HG02798 (cell line): Measurements from ENCODE around the gene ANKRD23.
A peak's percentile ranks its signal among the peaks of the same experiment; 100 is the strongest.

Experiments used
- ATAC-seq: cut with Tn5 transposase; IDR thresholded peaks from one replicate; pipeline ENCODE4 v1.9.1; 2021; ENCODE audit warnings: mild to moderate bottlenecking; ENCODE audit not compliant: unreplicated experiment, poor library complexity

ANKRD23 gene

DNA sequence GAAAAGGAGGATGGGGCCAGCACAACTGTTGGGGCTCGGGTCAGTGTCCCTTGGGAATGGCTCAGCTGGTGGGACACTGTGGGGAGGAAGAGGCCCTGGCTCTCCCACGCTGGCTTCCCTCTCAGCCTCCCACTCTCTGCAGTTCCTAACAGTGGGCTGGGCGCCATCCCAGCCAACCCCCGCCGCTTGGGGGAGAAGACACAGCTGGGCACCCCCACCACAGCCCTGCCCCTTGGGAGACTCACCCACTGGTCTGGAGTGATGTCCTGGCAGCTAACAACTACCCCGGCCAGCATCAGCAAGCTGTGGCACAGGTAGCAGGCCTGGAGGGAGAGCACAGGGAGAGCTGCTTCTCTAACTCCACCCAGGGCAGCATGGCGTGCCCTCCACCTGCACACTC is 34.4 kb upstream of the ANKRD23 start:
- no peak for ATAC-seq

GRCh38 chr2:96877631-96878092 is 33.8 kb upstream of the ANKRD23 start:
- no peak for ATAC-seq

- no peak for ATAC-seq
These were observed 33.2 kb upstream of the ANKRD23 start for GRCh38 chr2:96877042-96877451.

DNA sequence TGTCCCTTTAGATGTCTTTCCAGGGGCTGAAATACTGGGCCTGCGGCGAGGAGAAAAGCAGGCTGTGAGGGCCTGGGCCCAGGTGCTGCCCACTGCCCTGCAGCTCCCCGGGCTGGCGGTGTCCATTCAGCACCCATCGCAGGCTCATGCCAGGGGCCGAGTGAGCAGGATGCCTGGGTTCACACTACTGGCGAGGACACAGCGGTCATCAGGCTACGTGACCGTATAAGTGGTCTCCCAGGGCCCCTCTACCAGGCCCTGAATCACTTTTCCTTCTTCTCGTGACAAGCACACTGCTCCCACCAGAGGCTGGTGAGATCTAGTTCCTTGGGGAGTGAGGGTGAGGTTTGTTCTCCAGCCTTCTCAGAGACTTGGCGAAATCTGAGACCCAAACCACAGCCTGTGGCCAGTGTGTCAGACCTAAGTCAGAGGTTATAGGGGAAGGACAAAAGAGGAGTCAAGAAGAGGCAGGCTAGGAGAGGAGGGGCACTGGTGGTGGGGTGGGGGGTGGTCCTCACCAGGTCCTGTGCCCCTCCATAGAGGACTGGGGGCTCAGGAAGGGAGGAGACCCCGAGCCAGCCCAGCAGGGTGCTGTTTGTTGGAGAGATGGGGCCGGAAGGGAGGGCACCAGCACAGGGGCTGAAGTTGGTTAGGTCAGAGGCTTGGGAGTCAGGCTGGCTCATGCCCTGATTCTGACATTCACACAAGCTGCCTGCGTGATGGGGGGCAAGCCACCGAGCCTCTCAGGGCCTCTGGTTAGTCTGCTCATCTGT is 32.6 kb upstream of the ANKRD23 start:
- ATAC-seq, result no peak

DNA sequence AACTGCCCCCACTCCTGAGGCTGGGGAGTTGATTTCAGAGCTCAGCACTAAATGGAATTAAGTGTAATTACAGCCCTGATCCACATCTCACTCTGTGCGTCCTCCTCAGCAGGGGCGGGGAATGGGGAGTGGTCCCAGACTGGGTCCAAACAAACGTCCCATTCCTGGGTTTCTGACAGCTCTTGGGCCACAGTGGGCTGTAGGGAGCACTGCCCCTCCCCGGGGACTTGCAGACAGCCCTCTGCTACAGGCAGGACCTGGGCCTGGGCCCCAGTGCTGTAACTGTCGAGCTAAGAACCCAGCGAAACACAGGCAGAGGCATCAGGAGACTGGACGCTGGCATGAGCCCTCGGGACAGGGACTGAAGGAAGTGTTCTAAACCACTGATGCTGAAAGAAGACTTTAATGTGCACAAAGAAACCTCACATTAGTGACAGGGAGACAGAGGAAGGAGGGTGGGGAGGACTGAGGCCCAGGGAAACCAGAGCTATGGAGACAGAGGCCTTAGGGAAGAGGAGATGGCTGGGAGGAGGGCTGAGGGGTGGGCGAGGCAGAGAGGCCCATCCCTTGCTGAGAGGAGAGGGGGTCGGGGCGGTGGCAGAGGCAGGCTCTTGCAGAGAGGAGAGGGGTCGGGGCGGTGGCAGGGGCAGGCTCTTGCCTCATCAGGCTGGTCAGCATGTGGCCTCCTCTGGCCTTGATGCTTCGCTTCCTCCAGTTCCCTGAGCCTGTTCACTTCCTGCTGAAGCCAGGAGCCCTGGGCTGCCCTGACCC is 31.9 kb upstream of the ANKRD23 start:
- no peak for ATAC-seq

DNA sequence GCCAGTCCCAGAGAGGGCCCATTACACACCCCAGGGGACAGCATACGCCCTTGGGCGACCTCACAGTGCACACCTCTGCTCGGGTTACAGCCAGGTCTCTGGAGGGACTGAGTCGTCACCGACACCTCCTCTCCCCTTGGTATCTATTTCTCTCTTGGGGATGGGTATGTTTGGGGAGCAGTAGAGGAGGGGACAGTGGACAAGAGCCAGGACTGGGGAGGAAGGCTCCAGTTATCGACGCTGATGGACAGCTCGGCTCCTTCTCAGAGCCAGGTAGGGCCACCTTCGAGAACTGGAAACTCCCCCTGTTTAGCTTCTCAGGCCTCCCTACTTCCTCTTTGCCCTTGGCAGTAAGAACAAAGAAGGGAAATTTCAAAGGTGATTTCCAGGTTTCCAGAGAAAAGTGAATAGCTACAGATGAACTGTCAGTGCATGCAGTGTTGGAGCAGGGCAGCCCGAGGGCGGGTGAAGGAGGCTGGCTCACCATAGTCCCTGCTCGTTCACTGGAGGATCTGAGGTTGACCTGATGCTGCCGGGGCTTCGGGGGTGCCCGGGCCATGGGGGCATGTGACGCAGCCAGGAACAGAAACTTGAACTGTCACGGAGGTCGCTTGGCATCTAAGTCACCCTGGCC is 30.5 kb upstream of the ANKRD23 start:
- ATAC-seq, result peak; percentile 47

DNA sequence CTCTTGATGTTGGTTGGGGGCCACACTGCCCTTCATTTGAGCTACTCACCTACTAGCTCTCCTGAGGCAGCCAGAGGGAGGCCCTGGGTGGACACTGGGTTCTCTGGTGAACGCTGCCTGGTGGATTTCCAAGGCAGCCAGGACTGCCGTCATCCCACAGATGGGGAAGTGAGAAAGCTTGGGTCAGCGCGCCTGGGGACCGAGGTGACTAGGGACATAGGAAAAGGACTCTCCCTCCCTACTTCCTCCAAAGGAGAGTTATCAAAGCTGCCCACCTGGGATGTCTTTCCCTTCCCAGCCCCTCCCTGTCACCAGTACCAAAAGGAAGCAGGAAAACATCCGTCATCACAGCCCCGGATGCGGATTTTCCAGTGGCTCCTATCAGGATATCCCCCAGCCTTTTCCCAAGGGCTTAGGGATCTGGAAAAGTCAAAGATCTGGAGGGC is 29.9 kb upstream of the ANKRD23 start:
- no peak for ATAC-seq

- no peak for ATAC-seq
These were observed 28.9 kb upstream of the ANKRD23 start for GRCh38 chr2:96872591-96873349.

DNA sequence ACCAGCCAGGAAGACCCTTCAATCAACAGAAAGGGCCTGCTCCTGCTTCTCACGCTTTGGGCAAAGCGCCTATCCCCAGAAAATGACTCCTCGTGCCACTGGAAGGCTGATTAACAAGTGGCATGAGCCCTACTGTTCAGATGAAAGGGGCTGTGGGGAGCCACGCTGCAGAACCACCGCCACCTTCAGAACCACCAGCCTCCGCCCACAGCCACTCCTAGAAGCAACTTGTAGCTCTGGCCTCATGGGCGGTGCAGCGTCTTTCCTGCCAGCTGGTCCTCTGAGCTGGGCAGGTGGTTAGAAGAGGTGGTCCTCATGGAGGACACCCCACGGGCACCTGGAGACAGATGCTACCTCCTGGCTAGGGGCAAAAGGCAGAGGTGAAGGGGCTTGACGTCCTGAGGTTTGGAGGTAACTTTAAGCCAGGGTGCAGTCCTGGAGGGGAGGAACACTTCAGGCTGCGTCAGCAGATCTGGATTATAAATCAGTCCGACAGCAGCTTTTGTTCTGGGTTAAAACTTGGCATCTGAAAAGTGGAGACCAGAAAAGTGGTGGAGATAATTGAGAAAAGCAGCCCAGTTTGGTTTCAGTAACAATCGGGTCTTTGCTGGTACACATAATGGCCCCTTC is 26.9 kb upstream of the ANKRD23 start:
- no peak for ATAC-seq

- peak; percentile 21 for ATAC-seq
These were observed 26.2 kb upstream of the ANKRD23 start, which contains the start of gene SEMA4C for GRCh38 chr2:96869822-96870625. Gene SEMA4C (minus strand): TSS chr2:96870080. CDS start chr2:96867886, 2,194 bp downstream.

DNA sequence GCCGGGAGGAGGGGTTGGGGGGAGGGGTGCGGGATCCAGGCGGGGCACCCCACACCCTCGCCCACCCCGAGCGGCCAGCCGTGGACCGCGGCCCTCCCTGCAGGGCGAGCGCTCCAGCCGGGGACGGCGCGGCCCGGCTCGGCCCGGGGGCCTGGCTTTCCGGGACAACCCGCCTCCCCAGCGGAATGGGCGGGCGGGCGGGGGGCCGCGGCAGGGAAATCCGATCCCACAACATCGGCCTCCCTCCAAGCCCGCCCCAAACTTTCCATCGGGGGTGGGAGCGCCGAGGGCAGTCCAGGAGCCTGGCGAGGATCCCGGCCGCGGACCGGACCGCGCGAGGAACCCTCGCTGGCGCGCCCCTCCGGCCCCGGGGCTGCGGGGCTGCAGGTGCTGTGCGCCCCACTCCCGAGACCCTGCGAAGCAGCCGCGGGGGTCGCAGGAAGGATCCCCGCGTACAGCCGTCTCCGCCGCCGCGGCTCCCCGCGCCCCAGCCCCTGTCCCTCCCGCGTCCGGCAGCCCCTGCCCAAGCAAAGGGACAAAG is 25.5 kb upstream of the ANKRD23 start:
- peak; percentile 7 for ATAC-seq

- peak; percentile 51 for ATAC-seq
These were observed 24.9 kb upstream of the ANKRD23 start for GRCh38 chr2:96868555-96869280.

DNA sequence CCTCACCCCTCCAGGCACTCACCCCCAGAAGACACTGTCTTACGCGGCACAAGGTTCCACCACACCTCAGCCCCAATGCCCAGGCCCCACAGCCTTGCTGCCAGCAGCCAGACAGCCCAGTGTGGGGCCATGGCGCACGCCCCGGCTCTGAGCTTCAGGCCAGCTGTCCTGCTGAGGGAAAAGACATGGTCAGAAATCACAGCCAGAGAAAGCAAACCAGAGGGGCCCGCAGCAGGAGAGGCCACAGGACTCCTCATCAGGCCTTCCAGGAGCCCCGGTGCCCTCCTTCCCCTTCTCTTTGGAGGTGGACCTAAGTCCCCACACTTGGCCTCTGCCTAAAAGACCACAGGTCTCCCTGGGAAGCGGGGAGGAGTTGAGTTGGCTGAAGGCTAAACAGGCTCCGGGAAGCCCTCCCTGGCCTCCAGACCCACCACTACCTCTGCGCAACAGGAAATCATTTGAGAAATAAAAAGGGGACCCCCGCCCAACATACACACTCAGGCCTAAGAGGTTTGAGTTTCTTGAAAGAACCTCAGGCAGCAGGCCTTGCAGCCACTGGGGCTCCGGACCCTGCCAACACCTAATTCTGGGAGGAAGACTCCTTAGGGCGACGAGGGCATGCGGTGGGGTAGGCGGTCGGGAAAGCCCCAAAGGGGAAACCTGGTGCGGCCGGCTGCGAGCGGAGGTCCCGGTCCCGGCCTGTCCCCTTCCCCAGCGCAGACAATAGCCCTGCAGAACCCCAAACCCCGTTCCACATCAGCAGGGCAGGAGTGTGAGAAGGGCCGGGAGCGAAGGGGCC is 24.1 kb upstream of the ANKRD23 start:
- ATAC-seq, result peak; percentile 18

- ATAC-seq, result no peak
These were observed 23.4 kb upstream of the ANKRD23 start for GRCh38 chr2:96866986-96867755.

DNA sequence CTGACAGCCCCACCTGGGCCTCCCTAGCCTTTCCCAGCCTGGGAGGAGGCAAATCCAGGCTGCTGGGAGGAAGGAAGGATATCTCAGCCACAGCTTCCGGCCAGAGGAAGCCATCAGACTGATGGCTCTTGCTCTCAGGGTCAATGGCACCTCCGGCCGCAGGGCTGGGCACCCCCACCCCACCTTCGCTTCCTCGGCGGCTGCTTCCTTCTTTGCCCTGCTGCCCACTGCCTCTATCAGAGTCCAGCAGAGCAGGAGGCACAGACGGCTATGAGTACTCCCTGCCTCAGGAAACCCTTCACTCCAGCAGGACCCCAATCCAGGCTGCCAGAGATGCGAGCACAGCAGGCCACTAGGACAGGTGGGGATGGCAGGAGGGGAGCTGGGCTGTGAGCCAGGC is 22.8 kb upstream of the ANKRD23 start:
- no peak for ATAC-seq

DNA sequence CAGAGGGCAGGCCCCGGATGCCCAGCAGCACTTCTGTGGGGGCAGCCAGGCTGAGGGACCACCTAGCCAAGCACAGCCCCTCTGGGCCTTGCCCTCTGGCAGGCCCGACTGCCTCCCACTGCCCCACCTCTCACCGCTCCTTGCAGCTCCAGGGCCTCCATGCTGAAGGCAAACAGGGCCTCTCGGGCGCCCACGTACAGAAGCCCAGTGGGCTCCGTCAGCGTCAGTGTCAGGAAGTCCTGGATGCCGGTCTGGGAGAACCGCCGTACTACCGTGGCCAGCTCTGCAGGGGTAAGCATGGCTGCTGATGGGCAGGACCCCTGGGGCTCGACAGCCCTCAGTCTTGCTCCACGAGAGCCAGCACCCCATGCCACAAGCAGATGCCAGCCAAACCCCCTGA is 22.3 kb upstream of the ANKRD23 start:
- no peak for ATAC-seq

GRCh38 chr2:96865654-96866053 is 21.8 kb upstream of the ANKRD23 start:
- no peak for ATAC-seq
